Ammon's horn (tissue), 1 donor: Measurements from ENCODE around the gene GALNT7.

Source experiments
- DNase-seq: peaks from one replicate; pipeline ENCODE4 v3.0.0-alpha.2; 2016; ENCODE audit warnings: low spot score

GALNT7 gene

GRCh38 chr4:173307778-173308177, 139.2 kb downstream of the GALNT7 start:
- no peak for DNase-seq

DNA sequence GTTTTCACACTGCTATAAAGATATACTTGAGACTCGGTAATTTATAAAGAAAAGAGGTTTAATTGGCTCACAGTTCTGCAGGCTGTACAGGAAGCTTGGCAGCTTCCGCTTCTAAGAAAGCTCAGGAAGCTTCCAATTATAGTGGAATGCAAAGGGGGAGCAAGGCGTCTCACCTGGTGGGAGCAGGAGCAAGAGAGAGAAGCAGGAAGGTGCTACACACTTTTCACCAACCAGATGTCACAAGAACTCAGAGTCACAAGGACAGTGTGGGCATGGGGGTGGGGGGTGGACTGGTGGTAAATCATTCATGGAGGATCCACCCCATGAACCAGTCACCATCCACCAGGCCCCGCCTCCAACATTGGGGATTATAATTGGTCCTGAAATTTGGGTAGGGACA, 142.8 kb downstream of the GALNT7 start:
- no peak for DNase-seq

DNA sequence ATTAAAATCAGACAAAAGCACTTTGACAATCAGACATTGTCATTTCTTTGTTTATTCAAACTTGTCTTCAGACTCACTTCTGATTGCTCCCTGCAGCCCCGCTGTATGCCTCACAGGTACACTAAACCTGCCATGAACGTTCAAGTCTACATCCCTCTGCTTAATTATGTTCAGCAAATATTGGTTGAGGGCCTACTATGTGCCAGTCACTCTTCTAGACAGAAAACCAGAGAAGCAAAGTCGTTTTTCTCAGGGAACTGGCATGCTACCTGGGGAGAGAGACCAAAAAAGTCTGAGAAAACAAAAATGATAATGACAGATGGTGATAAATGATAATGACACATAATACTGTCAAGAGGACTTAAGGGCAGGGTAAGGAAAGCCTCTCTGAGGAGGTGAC, 146.1 kb downstream of the GALNT7 start:
- no peak for DNase-seq

DNA sequence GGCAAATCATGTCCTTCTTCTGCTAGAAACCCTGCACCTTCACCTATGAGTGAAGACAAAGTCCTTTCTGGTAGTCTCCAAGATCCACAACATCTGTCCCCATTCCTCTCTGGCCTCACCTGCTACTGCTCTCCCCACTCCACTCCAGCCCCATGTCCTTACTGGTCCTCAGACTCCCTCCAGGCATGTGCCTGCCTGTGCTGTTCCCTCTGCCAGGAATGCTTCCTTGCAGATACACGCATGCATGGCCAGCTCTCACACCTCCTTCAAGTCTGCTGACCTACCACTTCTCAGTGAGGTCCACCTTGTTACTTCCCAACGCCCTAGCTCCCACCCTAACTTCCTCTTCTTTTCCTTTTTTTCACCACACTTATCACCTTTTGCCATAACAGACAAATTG, 147.4 kb downstream of the GALNT7 start:
- DNase-seq: no peak

DNA sequence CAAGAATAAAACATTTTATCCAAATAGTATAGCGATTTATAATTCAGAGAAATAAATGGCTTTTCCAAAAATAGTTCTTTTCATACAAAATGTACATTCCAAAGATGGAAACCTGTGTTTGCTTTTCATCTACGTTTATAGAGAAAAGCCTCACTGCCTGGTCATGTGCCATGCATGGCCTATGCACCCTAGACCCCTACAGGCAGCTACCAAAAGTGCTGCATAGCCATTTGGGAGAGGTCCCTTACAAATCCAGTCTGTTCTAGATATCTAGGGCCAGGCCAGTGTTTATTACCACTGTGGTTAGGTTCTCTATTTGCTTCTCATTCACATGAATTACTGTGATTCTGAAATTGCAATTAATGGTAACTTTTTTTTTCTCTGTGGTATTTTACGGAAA, 148.4 kb downstream of the GALNT7 start:
- no peak for DNase-seq

- DNase-seq: no peak
Measured at GRCh38 chr4:173318240-173318639, 149.6 kb downstream of the GALNT7 start.

DNA sequence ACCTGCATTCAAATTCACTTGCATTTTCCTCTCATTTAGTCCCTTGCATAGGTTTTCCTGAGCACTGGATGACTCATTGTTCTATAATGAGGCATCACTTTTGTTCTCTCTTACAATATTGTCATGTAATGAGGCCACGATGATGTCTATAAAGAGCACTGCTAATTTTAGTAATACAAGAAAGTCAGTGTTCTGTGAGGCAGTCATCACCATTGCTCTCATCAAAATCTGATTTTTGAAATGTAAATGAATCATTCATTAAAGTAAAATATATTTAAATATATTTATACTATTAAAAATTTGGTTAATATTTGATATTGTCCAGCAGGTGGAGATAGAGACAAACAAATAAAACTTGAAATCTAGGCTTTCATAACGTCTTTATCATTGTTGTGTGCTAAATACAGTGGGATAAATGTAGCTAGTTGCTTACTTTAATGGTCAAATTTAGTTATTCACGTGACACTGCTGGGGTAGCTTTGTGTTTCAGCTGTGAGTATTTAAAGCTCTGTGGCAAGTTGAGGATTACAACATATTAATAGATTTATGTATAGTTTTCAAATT, 150.1 kb downstream of the GALNT7 start:
- DNase-seq: peak; percentile 33

GRCh38 chr4:173319696-173320095, 151.1 kb downstream of the GALNT7 start:
- no peak for DNase-seq

- DNase-seq: no peak
Measured at GRCh38 chr4:173325007-173325736, 156.6 kb downstream of the GALNT7 start.

DNA sequence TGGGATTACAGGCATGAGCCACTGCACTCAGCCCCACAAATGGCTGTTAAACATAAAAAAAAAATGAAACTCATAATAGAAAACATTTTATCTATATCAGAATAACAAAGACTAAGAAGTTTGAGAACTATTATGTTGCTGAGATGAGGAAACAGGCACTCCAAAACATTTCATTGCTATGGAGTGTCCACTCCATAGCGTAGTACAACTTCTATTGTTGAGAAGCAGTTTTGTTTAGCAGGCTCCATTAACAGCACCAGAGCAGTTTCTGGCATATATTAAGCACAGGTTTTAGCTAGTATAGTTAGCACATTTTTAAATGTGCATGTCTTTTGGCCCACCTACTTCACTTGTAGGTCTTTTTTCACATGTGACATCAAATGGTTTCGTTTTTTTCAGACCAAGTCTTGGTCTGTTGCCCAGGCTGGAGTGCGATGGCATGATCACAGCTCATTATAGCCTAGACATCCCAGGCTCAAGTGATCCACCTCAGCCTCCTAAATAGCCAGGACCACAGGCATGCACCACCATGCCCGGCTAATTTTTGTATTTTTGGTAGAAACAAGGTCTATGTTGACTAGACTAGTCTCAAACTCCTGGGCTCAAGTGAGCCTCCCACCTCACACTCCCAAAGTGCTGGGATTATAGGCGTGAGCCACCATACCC, 159.8 kb downstream of the GALNT7 start:
- no peak for DNase-seq

GRCh38 chr4:173330590-173330989, 162.0 kb downstream of the GALNT7 start:
- no peak for DNase-seq

DNA sequence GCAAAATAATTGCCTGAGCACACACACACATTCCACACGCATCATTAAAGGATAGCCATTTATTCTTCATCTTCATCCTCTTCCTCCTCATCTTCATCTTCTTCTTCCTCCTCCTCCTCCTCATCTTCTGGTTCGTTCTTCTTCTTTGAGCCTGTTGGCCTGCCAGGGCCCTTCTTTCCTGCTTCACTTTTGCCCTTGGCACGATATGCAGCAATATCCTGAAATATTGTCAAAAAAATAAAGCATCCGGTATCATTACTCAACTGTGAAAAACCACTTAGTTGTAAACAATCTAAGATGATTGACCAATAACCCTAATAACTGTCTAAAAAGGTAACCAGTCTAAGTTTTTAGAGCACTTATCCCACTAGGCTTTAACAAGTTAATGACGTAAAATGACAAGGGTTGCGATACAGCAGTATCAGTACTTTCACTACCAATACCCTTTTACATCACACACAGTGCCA, 163.4 kb downstream of the GALNT7 start:
- no peak for DNase-seq

GRCh38 chr4:173332963-173333657, 164.5 kb downstream of the GALNT7 start:
- DNase-seq: no peak

DNA sequence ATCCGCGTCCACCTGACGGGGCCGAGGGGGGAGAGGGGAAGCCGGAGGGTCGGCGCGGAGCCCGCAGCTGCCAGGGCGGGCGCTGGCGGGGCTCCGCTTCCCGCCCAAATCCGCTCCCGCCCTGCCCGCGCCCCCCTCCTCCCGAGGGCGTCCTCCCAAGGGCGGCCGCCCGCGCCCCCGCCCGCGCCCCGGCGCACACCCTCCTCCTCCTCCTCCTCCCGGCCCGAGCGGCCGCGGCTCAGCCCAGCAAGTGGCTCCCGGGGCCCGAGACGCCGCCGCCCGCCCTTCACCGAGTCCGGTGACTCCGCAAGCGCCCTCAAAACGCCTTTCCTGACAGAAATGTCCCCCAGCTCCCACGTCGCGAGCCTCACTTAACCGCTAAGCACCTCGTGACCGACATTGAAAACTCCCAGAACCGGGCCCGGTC, 165.1 kb downstream of the GALNT7 start:
- DNase-seq: peak; percentile 51

DNA sequence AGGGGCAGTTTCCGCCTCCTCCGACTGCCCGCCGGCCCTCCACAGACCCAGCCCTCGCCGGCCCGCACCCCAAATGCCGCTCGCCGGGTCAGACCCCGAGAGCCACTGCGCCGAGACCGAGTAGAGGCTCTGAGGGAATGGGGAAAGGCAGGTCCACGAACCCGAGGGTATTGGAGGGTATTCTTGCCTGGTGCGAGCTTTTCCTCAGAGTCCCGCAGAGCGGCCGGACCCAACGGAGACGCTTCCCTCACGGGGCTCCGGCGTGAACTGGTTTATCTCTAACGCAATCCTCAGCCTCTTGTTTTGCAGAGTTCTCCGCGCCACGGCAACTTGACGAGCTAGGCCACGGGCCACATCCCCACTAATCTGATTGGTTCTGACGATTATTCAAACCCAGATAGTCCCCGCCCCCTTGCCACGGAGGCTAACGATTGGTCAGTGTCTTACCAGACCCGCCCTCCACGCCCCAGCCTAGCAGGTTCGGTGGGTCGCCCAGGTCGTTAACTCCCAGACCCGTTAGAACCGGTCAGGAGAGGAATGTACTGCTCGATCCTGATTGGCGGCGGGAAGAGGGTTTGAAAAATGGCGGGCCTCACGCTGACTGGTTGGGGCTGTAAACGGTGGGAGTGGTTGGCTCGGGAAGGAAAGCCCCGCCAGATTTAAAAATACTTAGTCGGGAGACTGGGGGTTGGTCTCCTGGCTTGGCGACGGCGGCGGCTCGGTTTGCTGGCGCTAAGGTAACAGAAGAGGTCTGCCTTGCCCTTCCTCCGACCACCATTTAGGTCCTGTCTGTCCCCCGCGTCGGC, 165.7 kb downstream of the GALNT7 start, which contains the start of gene HMGB2:
TSS of gene HMGB2 (minus strand) at position 274 of the 806 bp plus-strand sequence. CDS start 709 bp downstream, outside the sequence.
- DNase-seq: peak; percentile 100

DNA sequence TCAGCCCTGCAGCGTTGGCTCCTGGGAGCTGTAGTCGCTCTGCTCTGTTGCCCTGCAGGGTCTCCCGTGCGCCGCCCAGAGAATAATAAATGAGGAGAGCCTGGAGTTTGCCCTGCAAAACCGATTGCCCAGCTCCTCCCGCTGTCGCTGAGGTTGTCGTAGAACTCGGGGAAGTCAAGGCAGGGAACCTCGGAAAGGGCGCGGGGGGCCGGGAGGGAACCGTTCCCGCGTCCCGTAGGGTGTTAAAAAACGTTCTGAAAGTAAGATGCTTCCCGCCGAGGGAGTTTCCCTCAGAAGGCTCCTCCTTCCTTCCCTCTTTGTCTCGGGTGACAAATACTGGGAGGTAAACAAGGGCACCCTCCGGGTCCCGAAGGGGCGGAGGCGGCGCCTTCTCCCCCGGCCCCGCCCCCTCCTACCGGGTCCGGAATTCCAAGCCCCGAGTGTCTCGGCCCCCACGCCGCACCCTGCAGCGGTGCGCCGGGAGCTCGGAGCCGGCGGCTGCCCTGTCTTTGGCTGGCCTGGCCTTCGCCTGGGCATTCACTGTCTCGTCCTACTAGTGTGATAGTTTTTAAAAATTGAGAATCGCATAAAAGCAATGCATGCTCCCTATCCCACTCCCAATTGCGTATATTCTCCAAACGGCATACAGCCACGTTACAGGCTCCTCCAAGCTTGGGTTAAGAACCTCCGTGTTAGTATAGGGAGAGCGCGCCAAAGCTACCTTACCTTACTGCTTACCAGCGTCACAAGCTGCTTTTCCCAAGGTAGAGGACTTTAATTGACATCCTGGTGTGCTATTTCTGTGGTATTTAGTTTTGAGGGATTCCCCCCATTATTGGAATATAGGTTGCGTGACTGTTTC, 166.5 kb downstream of the GALNT7 start:
- DNase-seq: peak; percentile 62

GRCh38 chr4:173337463-173337862, 168.9 kb downstream of the GALNT7 start:
- no peak for DNase-seq

- no peak for DNase-seq
Measured at GRCh38 chr4:173343832-173344397, 175.3 kb downstream of the GALNT7 start.

GRCh38 chr4:173345648-173346047, 177.0 kb downstream of the GALNT7 start:
- DNase-seq: no peak

DNA sequence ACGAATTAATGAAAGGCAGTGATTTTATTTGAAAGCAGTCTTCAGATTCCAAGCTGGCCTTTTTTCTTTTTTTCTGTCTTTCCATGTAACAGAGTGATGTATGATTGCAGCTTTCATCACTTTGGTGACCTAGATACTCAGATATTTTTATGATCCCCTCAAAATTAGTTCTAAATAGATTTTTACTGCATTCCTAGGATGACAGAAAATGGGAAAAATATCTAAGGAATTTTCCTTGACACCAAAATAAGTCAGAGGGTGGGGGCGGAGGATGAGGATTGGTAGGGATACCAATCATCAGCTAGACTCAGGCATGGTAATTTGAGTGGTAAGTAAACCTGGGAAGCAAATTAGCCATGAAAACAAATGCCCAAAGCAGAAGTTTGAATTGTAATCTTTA, 177.5 kb downstream of the GALNT7 start:
- DNase-seq: no peak
